ENCODE data around the gene ADM. TPM values are rescaled to one million over a fixed set of nuclear protein-coding genes. Genes with fewer than 3 reads are reported as not detected.

The ADM gene
- total and polyA plus RNA-seq, 12 donors = 5.1 to 63.7 (median 10.8) TPM

GRCh38 chr11:10307400-10308200 lies 2.7 kb downstream of the ADM start:
- H3K36me3 ChIP-seq = peaks cover 0 to 14% (median 0%) of the 10 kb centered on the region in 9 donors
- intact Hi-C loops (cut with DNase I) = loop anchor here (1.0 to 10.0 kb wide), 24 partner anchors 57 to 693 kb away; no protein-coding TSS in a partner anchor
- TF ChIP-seq CTCF (IDR thresholded peaks at IDR 0.05) = peak; percentile 88 to 100 (median 99)
- H3K4me3 ChIP-seq = peak overlapping the region; percentile 59 to 89 (median 72)
- peaks cover 0 to 8% (median 0%) of the 10 kb centered on the region in 11 donors for H3K9me3 ChIP-seq
- DNase-seq = peak; percentile 80 to 87
- H3K4me1 ChIP-seq = peaks cover 11 to 71% (median 55%) of the 10 kb centered on the region in 9 donors
- H3K27me3 ChIP-seq = peaks cover 0 to 16% (median 0%) of the 10 kb centered on the region in 7 donors
- WGBS, 2 donors = 6 to 8% methylated on average over 62 of the region's 62 CpGs
- peak overlapping the region in 9 of 10 donors; percentile 64 to 92 (median 84) for H3K27ac ChIP-seq
- peak; percentile 64 to 75 (median 70) for ATAC-seq

- DNase-seq (no peak), ATAC-seq (no peak)
- 23 to 25% methylated on average over 16 of the region's 16 CpGs for WGBS, 2 donors
- H3K4me1 ChIP-seq = peaks cover 11 to 69% (median 55%) of the 10 kb centered on the region in 9 donors
- peaks cover 0 to 16% (median 0%) of the 10 kb centered on the region in 7 donors for H3K27me3 ChIP-seq
- peaks cover 0 to 8% (median 0%) of the 10 kb centered on the region in 11 donors for H3K9me3 ChIP-seq
- peak overlapping the region in 9 of 10 donors; percentile 59 to 89 (median 73) for H3K4me3 ChIP-seq
- intact Hi-C loops (cut with DNase I) = loop anchor here (1.0 to 10.0 kb wide), 22 partner anchors 56 to 694 kb away; no protein-coding TSS in a partner anchor
- peak overlapping the region in 9 of 10 donors; percentile 64 to 92 (median 84) for H3K27ac ChIP-seq
- peaks cover 0 to 14% (median 0%) of the 10 kb centered on the region in 9 donors for H3K36me3 ChIP-seq
- TF ChIP-seq CTCF (IDR thresholded peaks at IDR 0.05) = peak in 2 of 9 donors; percentile 6 to 48
These were observed 3.5 kb downstream of the ADM start for GRCh38 chr11:10308201-10308954.

- DNase-seq (peak; percentile 35 to 64), ATAC-seq (peak in 3 of 8 donors; percentile 15 to 53 (median 25))
- Histone ChIP-seq H3K36me3 (peaks cover 0 to 14% (median 0%) of the 10 kb centered on the region in 9 donors), H3K27ac (peak overlapping the region; percentile 5 to 92 (median 47)), H3K4me1 (peaks cover 4 to 59% (median 46%) of the 10 kb centered on the region in 9 donors), H3K9me3 (peaks cover 0 to 8% (median 0%) of the 10 kb centered on the region in 11 donors), H3K4me3 (no peak overlapping the region), H3K27me3 (peaks cover 0 to 16% (median 0%) of the 10 kb centered on the region in 7 donors)
- 33 to 38% methylated on average over 12 of the region's 12 CpGs for WGBS, 2 donors
- no peak for TF ChIP-seq CTCF (IDR thresholded peaks at IDR 0.05)
- intact Hi-C loops (cut with DNase I) = loop anchor here (2.0 to 10.0 kb wide), 21 partner anchors 55 to 695 kb away; no protein-coding TSS in a partner anchor
These were observed 4.6 kb downstream of the ADM start for GRCh38 chr11:10309163-10310093.

Data from heart right ventricle (tissue), 16 donors.